CD4-positive, alpha-beta T cell treated with Interleukin-6 at 100 ng/mL for 8 hours (primary cell): ENCODE measurements around the gene G6PC2.

Experiments used
- DNase-seq: peaks from one replicate; pipeline ENCODE4 v3.0.0-alpha.2; 2020; ENCODE audit warnings: mixed read lengths, low spot score

G6PC2 gene

GRCh38 chr2:168948621-168949212 lies 47.6 kb downstream of the G6PC2 start:
- DNase-seq, result no peak

DNA sequence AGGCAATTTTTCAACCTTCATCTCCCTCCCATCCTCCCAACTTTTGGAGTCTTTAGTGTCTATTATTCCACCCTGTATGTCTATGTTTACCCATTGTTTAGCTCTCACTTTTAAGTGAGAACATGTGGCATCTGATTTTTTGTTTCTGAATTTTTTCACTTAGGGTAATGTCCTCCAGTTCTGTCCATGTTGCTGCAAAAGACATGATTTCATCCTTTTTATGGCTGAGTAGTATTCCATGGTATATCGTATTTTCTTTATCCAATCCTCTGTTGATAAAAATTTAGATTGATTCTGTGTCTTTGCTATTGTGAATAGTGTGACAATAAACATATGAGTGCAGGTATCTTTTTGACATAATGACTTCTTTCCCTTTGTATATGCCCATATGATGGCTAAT lies 48.2 kb downstream of the G6PC2 start:
- DNase-seq, result no peak

- no peak for DNase-seq
Observed at GRCh38 chr2:168951871-168952270, 50.8 kb downstream of the G6PC2 start.

- DNase-seq, result no peak
Observed at GRCh38 chr2:168952424-168952823, 51.3 kb downstream of the G6PC2 start.

DNA sequence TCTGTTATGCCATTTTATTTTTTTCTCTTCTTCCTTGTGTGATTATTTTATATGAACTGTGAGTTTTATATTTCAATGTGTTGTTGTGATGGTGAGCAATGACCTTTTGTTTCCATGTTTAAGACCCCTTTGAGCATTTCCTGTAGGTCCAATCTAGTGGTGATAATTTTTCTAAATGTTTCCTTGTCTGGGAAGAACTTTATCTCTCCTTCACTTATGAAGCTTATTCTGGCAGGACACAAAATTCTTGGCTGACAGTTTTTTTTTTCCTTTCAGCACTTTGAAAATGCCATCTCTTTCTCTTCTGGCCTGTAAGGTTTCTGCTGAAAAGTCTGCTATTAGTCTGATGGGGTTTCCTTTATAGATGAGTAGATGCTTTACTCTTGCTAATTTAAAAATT lies 53.2 kb downstream of the G6PC2 start:
- DNase-seq, result no peak

DNA sequence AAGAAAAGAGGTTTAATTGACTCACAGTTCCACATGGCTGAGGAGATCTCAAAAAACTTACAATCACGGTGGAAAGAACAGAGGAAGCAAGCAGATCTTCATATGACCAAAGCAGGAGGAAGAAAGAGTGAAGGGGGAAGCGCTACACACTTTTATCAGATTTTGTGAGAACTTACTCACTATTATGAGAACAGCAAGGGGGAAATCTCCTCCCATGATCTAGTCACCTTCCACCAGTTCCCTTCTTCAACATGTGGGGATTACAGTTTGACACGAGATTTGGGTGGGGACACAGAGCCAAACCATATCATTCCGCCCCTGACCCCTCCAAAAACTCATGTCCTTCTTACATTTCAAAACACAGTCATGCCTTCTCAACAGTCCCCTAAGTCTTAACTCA lies 54.2 kb downstream of the G6PC2 start:
- DNase-seq, result no peak

GRCh38 chr2:168956392-168956791 lies 55.3 kb downstream of the G6PC2 start:
- no peak for DNase-seq
